Upper lobe of right lung (tissue), 1 donor: ENCODE measurements around the gene CUEDC1. TPM values are rescaled to one million over a fixed set of nuclear protein-coding genes. Genes with fewer than 3 reads are reported as not detected.

Experiments used
- ATAC-seq: fragments of 200-7000 bp; cut with Tn5 transposase; one replicate; pipeline ENCODE4 v1.9.1; 2020; ENCODE audit warnings: mild to moderate bottlenecking, moderate library complexity
- DNase-seq: peaks from one replicate; pipeline ENCODE4 v3.0.0-alpha.2; 2020
- H3K27ac ChIP-seq: fragments of 200-600 bp; one replicate; pipeline ENCODE4 v1.8.0; 2022
- H3K27me3 ChIP-seq: fragments of 200-600 bp; one replicate; pipeline ENCODE4 v1.8.0; 2022; ENCODE audit warnings: mild to moderate bottlenecking
- H3K36me3 ChIP-seq: fragments of 200-600 bp; one replicate; pipeline ENCODE4 v1.8.0; 2022
- H3K4me1 ChIP-seq: fragments of 200-600 bp; one replicate; pipeline ENCODE4 v1.8.0; 2022
- H3K4me3 ChIP-seq: fragments of 200-600 bp; one replicate; pipeline ENCODE4 v1.8.0; 2022; ENCODE audit warnings: mild to moderate bottlenecking
- H3K9me3 ChIP-seq: fragments of 200-600 bp; one replicate; pipeline ENCODE4 v1.8.0; 2022
- CTCF ChIP-seq: fragments of 200-600 bp; IDR thresholded peaks from one replicate; pipeline ENCODE4 v1.8.0; 2022; ENCODE audit warnings: antibody characterized with exemption
- intact Hi-C: fragments of 100-400 bp; cut with DNase I; formaldehyde crosslinking; loops from one replicate; pipeline ENCODE4 v1.11.0; 2022
- total RNA-seq: library from RNA; stranded (reverse); fragmentation: NEBNext Ultra II Directional; extraction: Animal tissue kit (Norgen Biotek cat#: 25700); gene quantifications from one replicate; pipeline ENCODE4 v1.2.1, GENCODE V29; 2021
- donor health status: DM: no; HTN: yes; CAD: no; lungs with severe emphysema.

Gene CUEDC1
- total RNA-seq, 1 donor from 2014 or later = 41.9 TPM

DNA sequence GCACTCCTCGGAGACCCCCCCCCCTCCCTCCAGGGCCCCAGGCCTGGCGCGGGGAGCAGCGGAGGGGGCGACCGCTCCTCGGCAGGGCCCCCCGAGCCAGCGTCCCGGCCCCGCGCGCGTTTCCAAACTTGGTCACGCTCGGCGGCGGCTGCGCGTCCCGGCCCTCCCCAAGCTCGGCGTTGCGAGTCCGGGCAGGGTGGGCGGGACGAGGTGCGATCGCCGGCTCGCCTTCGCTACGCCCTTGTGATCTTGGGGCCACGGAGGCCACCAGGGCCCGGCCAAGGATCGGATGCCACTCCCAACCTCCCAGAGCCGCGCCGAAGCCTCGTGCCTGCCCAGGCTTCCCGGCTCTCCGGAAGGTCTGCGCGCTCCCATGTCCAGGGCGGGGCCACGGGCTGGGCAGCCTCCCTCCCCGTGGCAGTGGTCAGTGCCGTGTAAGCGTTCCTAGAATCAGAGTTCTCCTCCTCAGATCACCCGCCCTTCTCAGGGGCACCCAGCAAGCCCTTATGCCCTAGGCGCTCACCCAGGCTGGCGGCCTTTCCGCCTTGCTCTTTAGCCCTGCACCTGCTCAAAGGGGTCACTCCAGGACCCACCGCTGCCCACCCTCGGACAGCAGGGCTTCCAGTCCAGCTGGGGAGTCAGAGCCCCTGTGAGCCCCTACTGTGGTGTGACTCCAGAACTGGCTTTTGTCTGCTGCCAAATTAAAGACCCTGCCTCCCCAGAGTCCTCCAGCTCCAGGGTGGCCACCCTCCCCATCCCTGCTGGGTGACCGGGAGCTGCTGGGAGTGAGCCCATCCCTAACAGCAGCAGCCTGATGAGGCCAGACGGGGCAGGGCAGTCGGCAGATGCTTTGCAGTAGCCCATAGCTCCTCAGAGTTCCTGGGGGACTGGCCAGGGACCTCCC is 93.2 kb downstream of the CUEDC1 start:
- Histone ChIP-seq H3K4me3 (peak overlapping the region; percentile 58), H3K27ac (peak overlapping the region; percentile 76), H3K27me3 (no peaks in the 10 kb centered on the region), H3K9me3 (no peaks in the 10 kb centered on the region), H3K4me1 (peaks cover 22% of the 10 kb centered on the region), H3K36me3 (no peaks in the 10 kb centered on the region)
- no peak for TF ChIP-seq CTCF
- DNase-seq (peak; percentile 85), ATAC-seq (peak; percentile 85)
- intact Hi-C loops = no loop called here

DNA sequence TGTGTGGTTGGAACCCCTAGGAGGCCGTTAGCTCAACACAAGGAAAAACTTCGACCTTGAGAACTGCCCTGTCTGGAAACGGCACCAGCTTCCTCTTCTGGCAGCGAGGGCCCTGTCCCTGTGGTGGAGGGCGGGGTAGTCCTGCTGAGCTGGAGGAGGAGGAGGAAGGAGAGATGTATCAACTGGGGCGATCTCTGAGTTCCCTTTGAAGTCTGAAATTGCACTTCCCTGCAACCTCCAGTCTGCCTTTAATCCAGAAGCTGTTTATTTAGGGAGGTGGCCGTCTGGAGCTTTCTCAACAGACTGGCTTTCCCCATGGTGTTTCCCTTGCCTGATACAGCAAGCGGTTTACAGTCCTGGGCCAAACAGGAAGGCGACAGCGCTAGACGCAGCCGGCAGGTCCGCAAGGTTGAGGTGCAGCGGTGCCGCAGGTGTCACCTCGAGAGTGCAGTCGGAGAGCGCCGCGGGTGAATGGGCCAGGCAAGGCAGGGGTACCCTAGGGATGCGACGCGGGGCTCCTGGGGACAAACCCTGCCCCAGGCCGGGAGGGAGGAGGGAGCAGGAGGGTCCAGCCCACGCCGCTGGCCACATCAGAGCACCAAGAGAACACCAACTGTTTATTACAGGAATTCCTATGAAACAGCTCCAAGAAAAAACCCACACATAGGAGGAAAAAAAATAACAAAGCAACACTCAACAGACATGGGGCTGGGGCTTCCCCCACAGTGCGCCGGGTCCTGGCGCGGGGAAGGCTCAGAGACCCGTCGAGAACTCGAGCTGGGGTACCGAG is 94.0 kb downstream of the CUEDC1 start:
- Histone ChIP-seq H3K36me3 (no peaks in the 10 kb centered on the region), H3K4me1 (peaks cover 22% of the 10 kb centered on the region), H3K4me3 (peak overlapping the region; percentile 58), H3K27me3 (no peaks in the 10 kb centered on the region), H3K27ac (peak overlapping the region; percentile 76), H3K9me3 (no peaks in the 10 kb centered on the region)
- intact Hi-C loops = no loop called here
- ATAC-seq (peak; percentile 80), DNase-seq (peak; percentile 82)
- TF ChIP-seq CTCF = no peak

DNA sequence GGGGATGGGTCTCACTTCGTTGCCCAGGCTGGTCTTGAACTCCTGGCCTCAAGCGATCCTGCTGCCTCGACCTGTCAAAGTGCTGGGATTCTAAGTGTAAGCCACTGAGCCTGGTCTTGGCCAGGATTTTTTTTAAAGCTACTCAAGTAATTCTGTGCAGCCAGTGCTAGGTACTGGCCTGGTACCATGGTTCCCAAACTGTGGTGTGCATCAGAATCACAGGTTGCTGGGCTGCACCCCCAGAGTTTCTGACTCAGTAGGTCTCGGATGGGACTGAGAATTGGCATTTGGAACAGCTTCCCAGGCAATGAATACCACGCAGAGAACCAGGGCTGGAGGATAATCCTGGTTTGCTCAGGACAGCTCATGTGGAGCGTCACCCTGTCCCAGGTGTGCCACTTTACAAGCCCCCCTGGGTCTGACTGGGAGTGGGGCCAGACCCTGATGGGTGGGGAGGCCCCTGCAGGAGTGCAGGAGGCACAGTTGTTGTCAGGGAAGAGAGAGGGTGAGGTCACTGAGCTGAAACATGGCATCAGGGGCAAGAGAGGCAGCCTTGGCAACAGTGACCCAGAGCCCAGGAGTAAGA is 94.7 kb downstream of the CUEDC1 start:
- H3K27ac ChIP-seq = peak overlapping the region; percentile 76
- H3K4me3 ChIP-seq = peak overlapping the region; percentile 58
- H3K4me1 ChIP-seq = peaks cover 25% of the 10 kb centered on the region
- TF ChIP-seq CTCF = no peak
- no peak for ATAC-seq
- H3K36me3 ChIP-seq = no peaks in the 10 kb centered on the region
- intact Hi-C loops = no loop called here
- H3K9me3 ChIP-seq = no peaks in the 10 kb centered on the region
- no peaks in the 10 kb centered on the region for H3K27me3 ChIP-seq
- DNase-seq = no peak

DNA sequence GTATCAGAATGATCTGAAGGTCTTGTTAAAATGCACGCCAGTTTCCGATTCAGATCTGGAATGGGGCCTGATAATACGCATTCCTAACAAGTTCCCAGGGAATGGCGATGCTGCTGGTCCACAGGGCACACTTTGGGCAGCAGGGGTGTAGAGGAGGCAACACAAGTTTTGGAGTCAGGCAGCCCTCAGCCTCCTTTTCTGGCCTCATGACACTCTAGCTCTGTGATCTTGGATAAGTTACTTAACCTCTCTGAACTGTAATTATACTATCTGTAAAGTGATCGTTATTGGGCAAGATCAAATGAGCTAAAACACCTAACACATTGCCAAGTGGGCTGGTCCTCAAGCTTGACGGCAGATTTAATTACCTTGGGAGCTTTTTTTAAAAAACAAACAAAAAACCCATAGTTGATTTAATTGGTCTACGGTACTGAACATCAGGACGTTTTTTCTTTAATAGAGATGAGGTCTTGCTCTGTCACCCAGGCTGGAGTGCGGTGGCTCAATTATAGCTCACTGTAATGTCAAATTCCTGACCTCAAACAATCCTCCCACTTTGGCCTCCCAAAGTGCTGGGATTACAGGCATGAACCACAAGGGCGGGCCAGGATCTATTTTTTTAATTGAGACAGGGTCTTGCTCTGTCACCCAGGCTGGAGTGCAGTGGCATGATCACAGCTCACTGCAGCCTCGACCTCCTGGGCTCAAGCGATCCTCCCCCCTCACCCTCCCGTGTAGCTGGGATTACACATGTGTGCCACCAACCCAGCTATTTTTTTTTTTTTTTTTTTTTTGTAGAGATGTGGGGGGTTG is 95.4 kb downstream of the CUEDC1 start:
- DNase-seq (no peak), ATAC-seq (no peak)
- H3K27me3 ChIP-seq = no peaks in the 10 kb centered on the region
- TF ChIP-seq CTCF = no peak
- peaks cover 31% of the 10 kb centered on the region for H3K4me1 ChIP-seq
- H3K4me3 ChIP-seq = no peak overlapping the region
- no peak overlapping the region for H3K27ac ChIP-seq
- intact Hi-C loops = loop anchor here (5.0 kb wide), 1 partner anchor 137 kb away; no protein-coding TSS in a partner anchor
- H3K9me3 ChIP-seq = no peaks in the 10 kb centered on the region
- no peaks in the 10 kb centered on the region for H3K36me3 ChIP-seq

- no peak for DNase-seq
- ATAC-seq = no peak
- Histone ChIP-seq H3K27ac (no peak overlapping the region), H3K4me3 (no peak overlapping the region), H3K27me3 (no peaks in the 10 kb centered on the region), H3K4me1 (peaks cover 33% of the 10 kb centered on the region), H3K36me3 (no peaks in the 10 kb centered on the region), H3K9me3 (no peaks in the 10 kb centered on the region)
- intact Hi-C loops = loop anchor here (5.0 kb wide), 1 partner anchor 138 kb away; no protein-coding TSS in a partner anchor
- TF ChIP-seq CTCF = no peak
Observed at GRCh38 chr17:57858838-57859237, 96.4 kb downstream of the CUEDC1 start.
